GM18951 (cell line): Measurements from ENCODE around the gene TMPRSS13.

Experiments used
- POLR2A ChIP-seq: IDR thresholded peaks from 4 replicates; pipeline ENCODE4 v1.6.1; 2011; ENCODE audit warnings: mild to moderate bottlenecking; ENCODE audit not compliant: insufficient read length, insufficient read depth; ENCODE audit errors: extremely low read depth
- in situ Hi-C: fragments of 300-500 bp; cut with MboI; formaldehyde crosslinking; loops from one replicate; pipeline ENCODE4 v1.12.0; 2022; ENCODE audit warnings: low sequenced_read_pairs, mixed read lengths, inconsistent platforms; ENCODE audit not compliant: unreplicated experiment

Gene TMPRSS13

DNA sequence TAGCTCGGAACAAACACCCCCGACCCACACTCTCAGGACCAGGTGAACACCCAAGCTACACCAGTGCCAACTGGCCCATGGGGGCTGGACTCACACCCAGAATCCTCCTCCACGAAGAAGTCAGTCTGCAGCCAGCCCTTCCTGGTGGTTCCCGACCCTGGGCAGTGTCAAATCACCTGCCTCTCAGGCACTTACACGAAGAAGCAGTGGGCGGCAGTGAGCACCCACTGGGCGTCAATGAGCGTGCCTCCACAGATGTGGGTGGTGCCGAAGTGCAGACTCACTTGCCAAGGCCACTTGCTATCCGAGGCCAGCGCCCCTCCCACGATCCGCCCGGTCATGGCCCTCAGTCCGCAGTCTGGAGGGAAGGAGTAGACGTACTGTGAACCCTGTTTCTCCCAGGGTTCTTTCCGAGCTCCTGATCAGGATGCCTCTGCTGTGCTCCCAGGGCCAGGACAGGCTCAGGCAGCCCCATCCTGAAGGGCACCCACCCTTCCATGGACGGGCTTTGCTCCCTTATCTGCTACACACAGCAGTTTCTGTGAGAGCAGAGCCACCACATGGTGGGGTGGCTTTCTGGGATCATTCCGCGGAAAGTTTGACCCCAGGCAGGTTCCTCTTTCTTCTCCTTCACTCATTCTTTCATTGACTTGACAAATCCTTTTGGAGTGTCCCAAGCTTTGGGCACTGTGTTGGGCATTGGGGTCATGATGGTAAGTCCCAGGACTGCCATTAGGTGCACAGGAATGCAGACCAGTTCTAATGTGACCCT is 19.4 kb downstream of the TMPRSS13 start:
- TF ChIP-seq POLR2A = no peak
- in situ Hi-C loops = no loop called here

DNA sequence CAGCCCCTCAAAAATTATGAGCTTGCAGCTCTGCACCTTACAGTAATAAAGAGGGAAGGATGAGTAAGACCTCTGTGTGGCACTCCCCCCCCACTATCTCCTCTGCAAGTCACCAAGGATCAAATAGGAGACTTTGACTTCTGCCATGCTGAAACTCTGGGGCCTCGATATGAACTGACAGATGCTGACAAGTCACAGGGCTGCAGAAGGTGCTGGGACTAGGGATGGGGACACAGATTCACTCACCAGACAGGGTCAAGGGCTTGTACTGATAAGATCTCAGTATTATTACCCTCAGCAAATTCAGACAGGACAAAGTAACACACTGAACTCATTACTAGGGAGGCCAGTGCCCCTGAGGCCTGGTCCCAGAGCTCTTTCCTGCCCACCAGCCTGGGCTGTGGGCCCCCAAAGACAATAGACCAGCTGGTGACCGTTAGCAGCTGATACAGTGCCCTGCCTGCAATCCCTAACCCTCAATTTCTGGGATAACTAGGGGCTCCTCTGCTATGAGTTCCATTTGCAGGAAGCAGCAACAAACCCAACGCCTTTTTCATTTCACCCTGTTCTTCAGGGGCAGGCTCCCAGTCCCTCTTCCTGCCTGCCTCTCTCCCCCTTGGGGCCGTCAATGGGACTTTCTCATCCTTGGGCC is 20.1 kb downstream of the TMPRSS13 start:
- TF ChIP-seq POLR2A = no peak
- in situ Hi-C loops = no loop called here

DNA sequence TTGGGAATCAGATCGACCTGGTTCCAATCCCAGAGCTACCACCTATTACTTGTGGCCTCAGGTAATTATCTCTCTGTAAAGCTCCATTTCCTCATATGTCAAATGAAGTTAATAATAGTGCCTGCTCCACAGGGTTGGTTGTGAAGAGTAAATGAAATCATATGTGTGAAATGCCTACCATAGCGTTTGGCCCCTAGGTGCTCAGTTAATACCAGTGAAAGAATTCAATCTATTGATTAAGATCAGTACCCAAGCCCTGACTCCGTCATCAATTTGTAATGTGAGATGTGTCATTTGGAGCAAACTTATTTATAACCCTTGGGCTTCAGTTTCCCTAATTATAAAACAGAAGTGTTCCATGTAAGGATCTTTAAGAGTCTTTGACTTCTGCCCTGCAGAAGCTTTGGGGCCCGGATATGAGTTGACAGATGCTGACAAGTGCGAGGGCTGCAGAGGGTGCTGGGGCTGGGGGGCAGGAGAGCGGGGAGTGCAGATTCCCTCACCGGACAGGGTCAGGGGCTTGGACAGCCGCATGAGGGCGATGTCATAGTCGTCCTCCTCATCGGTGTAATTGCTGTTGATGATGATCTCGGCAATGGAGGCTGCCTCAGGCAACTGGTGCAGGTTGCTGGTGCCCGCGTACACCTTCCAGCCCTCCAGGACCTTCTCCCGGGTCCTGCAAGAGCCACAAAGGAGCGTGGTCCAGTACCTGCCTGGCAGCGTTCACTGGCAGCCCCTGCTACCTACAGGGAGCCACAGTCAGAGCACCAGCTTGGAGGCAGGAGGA is 20.9 kb downstream of the TMPRSS13 start:
- TF ChIP-seq POLR2A = no peak
- in situ Hi-C loops = no loop called here

DNA sequence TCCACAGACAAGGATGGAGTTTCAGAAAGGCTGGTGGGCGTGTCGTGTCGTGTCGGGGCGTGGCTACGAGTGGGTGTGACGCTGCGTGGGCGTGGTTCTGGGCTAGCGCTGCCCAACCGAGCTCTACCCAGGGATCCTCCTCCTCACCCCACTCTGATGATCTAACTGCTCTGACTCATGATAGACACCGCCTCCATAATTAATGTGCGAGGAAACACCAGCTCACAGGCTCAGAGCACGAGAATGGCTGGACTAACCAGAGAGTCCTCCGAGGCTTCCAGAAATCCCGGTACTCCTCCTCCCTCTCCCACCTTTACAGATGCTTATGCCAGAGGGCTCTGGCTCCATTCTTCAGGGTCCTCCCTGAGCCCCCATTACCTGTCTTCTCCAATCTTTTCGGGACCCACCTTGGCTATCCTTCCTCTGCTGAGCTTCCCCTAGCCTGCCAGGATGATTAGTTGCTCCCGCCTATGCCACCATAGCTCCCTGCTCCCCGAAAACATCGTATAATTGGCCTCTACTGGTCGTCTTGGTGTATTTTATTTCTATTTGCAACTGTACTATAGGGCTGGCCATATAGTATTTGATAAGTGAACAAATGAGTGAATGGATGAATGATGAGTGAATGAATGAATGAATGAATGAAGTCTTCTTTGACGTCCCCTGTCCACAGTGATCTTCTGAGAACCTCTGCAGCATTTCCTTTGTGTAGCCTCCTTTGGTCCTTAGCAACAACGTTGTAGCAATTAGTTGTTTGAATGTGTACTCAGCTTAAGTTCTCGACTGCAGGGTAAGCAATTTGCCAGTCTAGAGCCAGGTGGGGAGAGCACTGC is 21.7 kb downstream of the TMPRSS13 start:
- in situ Hi-C loops = no loop called here
- no peak for TF ChIP-seq POLR2A

DNA sequence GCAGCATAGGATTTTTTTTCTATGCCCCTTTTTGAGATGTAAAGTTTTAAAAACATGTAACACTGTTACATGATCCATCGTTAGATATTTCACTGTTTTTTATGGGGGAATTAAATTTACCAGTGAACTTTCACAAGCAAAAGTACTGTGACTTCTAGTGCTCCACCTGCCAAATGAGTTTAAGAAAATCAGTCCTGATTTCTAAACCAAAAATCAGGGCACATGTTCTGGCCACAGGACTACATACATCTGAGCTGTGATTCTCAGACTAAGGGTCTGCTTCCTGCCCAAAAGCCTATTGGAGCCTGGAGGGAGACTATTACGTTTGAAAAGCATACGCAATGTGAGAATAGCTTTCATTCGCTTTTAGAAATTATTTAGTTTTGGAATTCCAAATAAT is 22.5 kb downstream of the TMPRSS13 start:
- in situ Hi-C loops = no loop called here
- TF ChIP-seq POLR2A = no peak

DNA sequence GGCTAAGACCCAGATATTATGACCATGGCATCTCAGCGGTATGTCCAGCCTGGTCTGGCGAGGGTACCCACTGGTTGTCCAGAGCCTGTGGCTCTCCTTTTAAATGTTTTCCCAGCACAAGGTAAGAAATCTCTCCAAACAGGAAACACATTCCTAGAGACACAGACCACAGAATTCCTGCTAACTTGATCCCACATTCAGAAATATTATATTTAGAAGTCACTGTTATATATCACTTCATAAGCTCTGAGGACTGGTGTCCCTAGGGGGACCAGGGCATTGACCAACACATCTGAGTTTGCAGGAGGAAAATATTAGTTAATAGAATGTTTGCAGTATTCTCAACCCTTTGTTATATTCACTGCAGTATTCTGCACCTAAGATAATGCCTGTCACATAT is 23.1 kb downstream of the TMPRSS13 start:
- no peak for TF ChIP-seq POLR2A

DNA sequence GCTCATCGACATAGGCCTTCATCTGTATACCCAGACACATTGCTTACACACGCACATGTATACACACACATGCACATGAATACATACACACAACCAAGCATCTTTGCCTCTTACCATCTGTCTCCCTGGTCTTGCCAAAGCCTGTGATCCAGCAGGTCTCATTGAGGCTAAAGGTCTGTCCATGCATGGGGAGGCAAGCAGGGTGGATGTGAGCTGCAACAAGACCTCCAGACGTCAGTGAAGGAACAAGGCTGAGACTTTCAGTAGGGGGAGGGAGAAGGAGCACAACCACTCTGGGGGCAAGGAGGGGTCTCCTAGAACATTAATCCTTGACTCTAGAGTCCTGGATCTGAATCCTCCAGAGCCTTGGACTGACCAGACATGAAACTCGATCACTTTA is 23.7 kb downstream of the TMPRSS13 start:
- in situ Hi-C loops = no loop called here
- no peak for TF ChIP-seq POLR2A

More for the DNA sequence above, 23.1 kb downstream of the TMPRSS13 start:
- in situ Hi-C loops = no loop called here

DNA sequence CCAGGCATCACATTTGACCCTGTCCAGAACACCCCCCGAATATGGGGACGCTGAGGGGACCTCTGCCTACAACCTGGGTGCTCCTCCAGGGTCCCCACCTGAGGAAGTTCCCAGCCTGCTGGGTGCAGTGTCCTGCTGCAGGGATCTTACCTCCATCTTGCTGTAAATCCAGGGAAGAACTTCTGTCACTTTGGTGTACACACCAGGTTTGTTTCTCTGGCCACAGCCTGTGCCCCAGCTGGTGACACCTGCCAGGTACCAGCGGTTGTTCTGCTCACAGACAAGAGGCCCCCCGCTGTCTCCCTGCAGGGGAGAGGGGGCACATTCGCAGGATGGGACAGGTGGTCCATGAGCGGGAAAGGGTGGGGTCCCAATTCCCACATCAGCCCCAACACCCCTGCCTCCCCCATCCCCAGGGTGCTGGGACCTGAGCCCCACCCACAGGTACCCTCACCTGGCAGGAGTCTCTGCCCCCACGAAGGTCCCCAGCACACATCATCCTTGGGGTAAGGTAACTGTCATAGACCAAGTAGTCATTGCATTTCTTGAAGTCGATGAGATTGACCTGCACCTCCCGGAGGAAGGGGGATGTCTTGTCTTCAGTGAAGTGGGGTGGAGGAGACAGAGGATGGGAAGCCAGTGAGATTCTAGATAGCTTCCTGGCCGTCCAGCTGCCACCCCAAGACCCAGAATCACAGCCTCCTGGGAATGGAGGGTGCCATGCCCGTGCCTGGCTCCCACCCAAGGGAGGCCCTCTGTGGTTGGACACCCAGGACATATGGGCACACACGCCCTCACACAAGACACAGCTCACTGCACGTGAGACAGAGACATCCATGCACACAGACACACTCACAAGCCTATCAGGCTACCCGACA is 25.5 kb downstream of the TMPRSS13 start:
- no peak for TF ChIP-seq POLR2A
- in situ Hi-C loops = no loop called here

DNA sequence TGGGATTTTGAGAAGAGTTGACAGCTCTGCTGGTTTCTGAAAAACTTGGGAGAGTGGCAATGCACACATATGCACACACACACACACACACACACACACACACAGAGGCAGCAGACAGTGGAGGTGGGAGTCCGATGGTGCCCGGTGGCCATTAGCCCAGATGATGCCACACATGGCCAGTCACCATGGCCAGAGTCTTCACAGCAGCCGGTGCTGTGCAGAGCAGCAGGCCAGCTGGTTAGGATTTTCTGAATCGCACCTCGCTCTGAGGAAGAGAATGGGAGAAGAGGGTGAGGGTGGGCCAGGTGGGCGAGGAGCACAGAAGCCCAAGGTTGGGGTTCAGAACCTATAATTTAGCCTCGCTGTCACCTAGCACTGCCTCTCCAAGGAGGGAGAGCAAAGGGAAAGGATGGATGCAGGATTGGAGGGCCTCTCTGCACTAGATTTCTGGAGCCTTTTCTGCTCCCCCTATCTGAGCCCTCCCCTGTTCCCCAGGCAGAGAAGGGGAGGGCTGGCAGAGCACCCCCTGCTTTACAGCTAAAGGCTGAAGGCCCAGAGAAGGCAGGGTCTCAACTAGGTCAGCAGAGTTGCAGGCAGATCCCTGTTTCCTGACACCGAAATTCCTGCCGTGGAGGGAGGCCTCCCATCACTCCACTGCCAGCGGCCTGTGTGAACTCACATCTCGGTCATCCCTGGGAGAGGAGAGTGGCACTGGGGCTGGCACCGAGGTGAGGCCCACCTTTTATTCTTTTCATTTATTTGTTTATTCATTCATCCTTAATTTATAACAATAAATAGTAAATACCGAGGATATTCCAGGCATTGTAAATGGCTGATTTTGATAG is 27.0 kb downstream of the TMPRSS13 start:
- in situ Hi-C loops = no loop called here
- TF ChIP-seq POLR2A = no peak

DNA sequence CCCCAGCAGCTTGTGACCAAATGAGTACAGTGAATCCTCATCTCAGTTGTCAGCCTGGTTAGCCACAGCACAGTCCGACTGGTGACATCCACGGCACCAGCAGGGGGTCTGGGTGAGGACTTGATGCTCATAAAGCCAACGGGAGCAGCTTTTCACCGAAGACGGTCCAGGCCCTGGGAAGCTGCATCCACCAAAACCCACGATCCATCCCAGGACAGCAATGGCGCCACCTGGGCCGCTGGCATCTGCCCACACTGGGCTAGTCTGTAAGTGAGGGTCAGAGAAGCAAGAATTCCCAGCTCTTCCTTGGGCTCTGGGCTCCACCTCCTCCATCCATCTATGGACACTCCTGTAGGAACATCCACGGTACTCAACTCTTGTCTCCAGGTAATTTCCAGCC is 27.6 kb downstream of the TMPRSS13 start:
- TF ChIP-seq POLR2A = no peak

DNA sequence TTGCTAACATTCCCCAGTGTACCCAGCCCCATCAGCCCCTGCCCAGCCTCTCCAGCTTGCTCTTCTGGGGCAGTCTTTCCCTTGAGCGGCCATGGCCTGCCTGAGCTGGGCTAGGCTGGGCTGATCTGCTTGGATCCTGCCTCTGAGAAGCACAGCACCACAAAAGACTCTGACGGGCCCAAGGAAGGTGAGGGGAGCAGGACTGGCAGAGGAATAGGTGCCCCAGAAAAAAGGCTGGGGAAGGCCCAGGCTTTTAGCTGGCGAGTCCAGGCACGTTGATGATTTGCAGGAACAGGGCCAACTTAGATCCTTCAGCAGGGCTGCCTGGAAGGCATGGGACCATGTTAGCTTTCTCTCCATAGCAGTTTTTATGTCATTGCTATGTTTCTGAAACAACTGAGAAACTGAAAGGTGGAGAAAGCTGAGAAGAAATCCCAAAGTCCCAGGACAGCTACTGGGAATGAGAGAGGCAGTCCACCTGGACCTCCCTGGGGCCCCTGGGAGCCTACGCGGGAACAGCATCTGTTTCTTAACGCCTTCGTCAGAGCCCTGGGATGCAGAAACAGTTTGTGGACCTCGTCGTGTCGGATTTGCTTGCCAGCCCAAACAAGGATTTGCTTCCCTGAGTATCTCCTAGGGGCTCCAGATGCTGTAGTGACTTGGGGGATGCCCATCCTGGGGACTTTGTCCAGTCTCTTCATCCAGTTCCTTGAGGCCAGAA is 28.3 kb downstream of the TMPRSS13 start:
- TF ChIP-seq POLR2A = no peak
- in situ Hi-C loops = no loop called here

More for the DNA sequence above, 27.6 kb downstream of the TMPRSS13 start:
- in situ Hi-C loops = no loop called here

DNA sequence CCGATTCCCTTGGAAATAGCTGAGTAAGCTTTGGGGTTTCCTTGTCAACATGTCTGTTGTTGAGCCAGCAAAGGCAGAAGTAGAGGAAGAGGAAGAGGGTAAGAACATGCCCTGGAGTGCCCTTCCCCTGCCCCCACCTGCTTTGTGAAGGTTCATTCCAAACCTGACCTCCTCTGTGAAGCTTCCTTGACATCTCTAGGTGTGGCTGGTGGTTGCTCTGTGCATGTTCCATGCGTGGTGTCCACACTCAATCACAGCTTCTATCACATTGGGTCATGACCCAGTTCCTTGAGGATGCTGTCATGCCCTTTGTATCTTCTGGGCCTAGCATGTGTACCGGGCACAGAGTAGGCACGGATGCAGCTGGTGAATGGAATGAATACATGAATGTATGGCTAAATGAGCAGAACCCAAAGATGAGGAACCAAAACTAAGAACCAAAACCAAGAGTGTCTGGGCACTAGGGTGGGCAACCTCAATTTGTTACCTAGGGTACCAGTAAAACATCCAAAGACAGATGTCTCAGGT is 29.0 kb downstream of the TMPRSS13 start:
- TF ChIP-seq POLR2A = no peak
- in situ Hi-C loops = no loop called here
